Hippocampal formation (tissue), 2 donors: Measurements from ENCODE around the gene UBE2U.
"Not testable (repeated sequence)": the region's sequence is repeated elsewhere in the genome, so short reads cannot be mapped to it uniquely, and the experiment has no call there.

Source experiments
- DNase-seq, 2 donors: peaks; one replicate each; lab custom pipeline; 2025; lab: John Stamatoyannopoulos, UW

UBE2U gene

GRCh38 chr1:64241069-64241468, 37.6 kb downstream of the UBE2U start:
- DNase-seq: no peak

- peak in 1 of 2 donors; percentile 53 for DNase-seq
Observed at GRCh38 chr1:64242895-64243756, 39.7 kb downstream of the UBE2U start.

- DNase-seq: no peak
Observed at GRCh38 chr1:64243757-64244080, 40.3 kb downstream of the UBE2U start.

- DNase-seq: no peak
Observed at GRCh38 chr1:64245495-64245894, 42.1 kb downstream of the UBE2U start.

- DNase-seq: peak in 1 of 2 donors; percentile 71
Observed at GRCh38 chr1:64246294-64246917, 43.0 kb downstream of the UBE2U start.

GRCh38 chr1:64248065-64248464, 44.6 kb downstream of the UBE2U start:
- DNase-seq: no peak

GRCh38 chr1:64250472-64250871, 47.0 kb downstream of the UBE2U start:
- not testable (repeated sequence) for DNase-seq

DNA sequence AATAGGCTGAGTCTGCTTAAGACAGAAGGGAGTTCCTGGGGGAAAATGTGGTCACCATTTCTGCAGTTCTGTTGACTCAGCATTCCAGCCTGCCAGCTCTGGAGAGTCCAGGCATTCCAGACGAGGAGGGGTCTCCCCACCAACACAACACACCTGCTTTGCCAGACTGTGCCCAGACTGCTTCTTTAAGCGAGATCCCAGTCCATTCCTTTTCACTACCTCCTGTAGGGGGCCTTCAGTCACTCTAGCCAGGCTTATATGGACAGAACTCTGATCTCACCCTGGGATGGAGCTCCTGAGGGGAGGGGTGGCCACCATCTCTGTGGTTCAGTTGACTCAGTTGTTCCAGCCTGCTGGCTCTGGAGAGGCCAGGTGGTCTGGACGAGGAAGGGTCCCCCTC, 48.5 kb downstream of the UBE2U start:
- DNase-seq: no peak

DNA sequence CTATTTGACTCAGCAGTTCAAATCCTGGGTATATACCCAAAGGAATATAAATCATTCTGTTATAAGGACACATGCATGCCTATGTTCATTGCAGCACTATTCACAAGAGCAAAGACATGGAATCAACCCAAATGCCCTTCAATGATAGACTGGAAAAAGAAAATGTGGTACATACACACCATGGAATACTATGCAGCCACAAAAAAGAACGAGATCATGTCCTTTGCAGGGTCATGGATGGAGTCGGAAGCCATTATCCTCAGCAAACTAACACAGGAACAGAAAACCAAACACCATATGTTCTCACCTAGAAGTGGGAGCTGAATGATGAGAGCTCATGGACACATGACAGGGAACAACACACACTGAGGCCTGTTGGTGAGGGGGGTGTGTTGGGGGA, 53.8 kb downstream of the UBE2U start:
- not testable (repeated sequence) for DNase-seq

DNA sequence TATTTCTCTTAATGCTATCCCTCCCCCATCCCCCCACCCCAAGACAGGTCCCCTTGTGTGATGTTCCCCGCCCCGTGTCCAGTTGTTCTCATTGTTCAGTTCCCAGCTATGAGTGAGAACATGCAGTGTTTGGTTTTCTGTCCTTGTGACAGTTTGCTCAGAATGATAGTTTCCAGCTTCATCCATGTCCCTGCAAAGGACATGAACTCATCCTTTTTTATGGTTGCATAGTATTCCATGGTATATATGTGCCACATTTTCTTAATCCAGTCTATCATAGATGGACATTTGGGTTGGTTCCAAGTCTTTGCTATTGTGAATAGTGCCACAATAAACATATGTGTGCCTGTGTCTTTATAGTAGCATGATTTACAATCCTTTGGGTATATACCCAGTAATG, 55.0 kb downstream of the UBE2U start:
- DNase-seq: not testable (repeated sequence)

DNA sequence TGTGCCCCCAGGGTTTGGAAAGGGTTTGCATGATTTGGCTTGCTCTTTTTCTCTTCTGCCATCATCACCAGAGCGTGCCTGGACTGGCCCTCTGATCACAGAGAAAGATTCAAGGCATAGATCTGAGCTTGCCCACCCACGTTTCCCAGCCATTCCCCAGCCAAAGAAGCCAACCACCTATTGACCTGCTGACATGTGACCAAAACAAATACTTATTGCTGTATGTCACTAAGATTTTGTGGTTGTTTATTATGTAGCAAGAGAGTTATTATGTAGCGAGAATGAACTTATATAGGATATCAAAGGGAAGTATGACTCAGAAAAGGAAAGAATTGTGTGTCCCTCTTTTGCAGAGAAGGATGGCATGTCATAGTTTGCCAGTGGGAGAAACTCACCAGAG, 59.9 kb downstream of the UBE2U start:
- DNase-seq: no peak

GRCh38 chr1:64263856-64264255, 60.4 kb downstream of the UBE2U start:
- no peak for DNase-seq

DNA sequence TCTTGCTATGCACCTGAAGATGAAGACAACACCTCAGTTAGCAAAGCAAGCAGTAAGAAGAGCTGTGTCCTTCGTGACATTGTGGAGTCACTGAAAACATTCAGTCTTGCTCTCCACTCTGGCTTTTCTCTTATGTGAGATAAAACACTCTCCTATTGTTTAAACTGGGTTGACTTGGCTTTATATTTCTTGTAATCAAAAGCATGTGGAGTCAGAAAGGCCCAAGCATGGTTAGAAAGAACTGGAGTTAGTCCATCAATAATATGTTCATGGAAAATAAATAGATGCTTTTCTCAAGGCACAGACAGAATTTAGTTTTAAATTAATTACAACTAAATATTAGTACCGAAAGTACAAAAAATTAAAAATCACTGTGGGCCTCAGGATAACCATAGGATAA, 61.7 kb downstream of the UBE2U start:
- DNase-seq: no peak

DNA sequence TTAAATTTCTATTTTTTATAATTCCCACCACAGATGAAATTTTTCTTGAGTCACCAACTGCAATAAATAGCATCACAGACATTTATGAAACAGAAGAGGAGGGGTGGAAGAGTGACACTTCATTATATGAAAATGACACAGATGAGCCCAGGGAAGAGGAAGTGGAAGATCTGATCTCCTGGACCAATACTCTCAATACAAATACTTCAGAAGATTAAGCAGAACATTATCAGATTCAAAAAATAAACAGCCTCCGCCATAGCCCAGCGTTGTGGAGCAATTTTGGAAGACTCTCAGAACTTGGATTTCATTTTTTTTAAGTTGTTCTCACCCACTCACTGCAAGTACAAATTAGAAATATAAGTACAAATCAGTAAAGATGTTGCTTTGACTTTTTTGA, 63.6 kb downstream of the UBE2U start:
- no peak for DNase-seq

- DNase-seq: peak; percentile 40 to 71
Observed at GRCh38 chr1:64268653-64269557, 65.5 kb downstream of the UBE2U start.

DNA sequence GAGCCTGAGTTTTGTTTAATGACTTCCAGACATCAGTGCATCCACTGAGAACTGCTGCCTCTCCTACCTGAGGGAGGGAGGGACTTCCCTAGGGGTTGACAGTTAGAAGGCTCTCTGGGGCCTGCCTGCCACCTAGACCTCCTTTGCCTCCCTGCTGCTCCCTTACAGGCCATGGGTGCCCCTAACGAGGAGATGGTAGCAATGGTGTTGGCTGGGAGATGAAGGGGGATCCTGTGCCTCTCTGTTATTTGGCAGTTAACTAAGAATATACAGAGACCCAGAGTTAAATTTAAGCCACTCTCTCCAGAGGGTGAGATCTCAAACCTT, 66.1 kb downstream of the UBE2U start:
- no peak for DNase-seq

- no peak for DNase-seq
Observed at GRCh38 chr1:64280001-64280400, 76.6 kb downstream of the UBE2U start.

- peak in 1 of 2 donors; percentile 1 for DNase-seq
Observed at GRCh38 chr1:64282351-64282750, 78.9 kb downstream of the UBE2U start.

- no peak for DNase-seq
Observed at GRCh38 chr1:64287071-64287470, 83.6 kb downstream of the UBE2U start.

DNA sequence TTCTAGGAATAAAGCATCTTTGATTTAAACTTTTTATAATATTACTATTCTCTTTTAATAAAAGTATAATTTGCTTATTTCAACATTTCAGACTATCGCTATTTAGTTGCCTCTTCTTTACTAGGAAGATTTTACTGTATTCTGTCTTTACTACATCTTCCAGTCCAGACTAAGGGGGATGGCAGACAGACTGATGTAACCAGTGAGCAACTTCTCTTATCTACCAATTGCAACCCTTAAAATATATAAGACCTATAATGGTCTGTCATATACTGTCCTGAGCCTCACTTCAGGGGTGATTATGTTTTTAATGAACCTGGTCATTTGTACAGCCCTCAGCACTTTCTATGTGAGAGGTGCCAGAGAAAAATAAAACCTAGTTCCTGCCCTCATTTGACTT, 87.0 kb downstream of the UBE2U start:
- no peak for DNase-seq

DNA sequence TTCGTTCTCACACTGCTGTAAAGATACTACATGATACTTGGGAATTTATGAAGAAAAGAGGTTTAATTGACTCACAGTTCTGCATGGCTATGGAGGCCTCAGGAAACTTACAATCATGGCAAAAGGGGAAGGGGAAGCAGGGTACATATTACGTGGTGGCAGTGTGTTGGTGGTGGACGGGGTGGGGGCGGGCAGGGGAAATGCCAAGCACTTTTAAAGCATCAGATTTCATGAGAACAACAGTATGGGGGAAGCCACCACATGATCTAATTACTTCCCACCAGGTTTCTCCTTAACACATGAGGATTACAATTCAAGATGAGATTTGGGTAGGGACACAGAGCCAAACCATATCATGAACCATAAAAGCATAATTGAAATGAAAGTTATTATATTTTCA, 88.5 kb downstream of the UBE2U start:
- DNase-seq: no peak

DNA sequence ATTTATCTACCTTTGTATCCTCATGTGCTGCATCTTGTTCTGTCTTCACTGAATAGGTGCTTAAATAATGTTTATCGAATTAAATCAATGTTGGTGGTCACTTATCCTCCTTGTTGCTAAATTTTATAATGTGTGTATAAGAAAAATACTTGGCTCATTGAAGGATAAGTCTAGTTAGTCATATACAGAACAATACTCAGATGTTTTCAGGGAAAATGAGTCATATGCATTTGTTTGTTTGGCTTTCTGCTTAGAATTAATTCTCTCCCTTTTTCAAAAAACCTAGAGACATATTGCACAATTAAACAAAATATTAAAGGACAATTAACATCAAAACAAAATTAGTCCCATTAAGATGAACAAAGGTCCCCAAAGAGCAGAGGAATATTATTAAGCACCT, 89.0 kb downstream of the UBE2U start:
- DNase-seq: no peak

DNA sequence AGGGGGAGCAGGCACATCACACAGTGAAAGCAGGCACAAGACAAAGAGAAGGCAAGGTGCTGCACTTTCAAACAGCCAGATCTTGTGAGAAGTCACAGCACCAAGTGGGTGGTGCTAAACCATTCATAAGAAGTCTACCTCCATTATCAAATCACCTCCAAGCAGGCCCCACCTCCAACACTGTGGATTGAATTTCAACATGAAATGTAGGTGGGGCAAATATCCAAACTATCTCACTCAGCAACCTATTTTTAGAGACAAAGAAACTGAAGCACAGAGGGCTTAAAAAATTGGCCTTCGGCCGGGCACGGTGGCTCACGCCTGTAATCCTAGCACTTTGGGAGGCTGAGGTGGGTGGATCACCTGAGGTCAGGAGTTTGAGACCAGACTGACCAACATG, 90.4 kb downstream of the UBE2U start:
- DNase-seq: no peak
